HG03558 (cell line): ENCODE data around the gene CAND2.
"Not testable (repeated sequence)": the region's sequence is repeated elsewhere in the genome, so short reads cannot be mapped to it uniquely, and the experiment has no call there.

ENCODE experiments used
- ATAC-seq: cut with Tn5 transposase; IDR thresholded peaks from one replicate; pipeline ENCODE4 v1.9.1; 2021; ENCODE audit warnings: moderate number of reproducible peaks; ENCODE audit not compliant: unreplicated experiment; ENCODE audit errors: extremely low read depth

The CAND2 gene

GRCh38 chr3:12769761-12770160 lies 26.7 kb upstream of the CAND2 start:
- no peak for ATAC-seq

GRCh38 chr3:12771236-12771635 lies 25.2 kb upstream of the CAND2 start:
- ATAC-seq: no peak

- ATAC-seq: no peak
These were observed 24.0 kb upstream of the CAND2 start for GRCh38 chr3:12772462-12772861.

- ATAC-seq: no peak
These were observed 23.3 kb upstream of the CAND2 start for GRCh38 chr3:12773030-12773709.

GRCh38 chr3:12773710-12774086 lies 22.8 kb upstream of the CAND2 start:
- ATAC-seq: no peak

GRCh38 chr3:12774619-12775018 lies 21.9 kb upstream of the CAND2 start:
- no peak for ATAC-seq

GRCh38 chr3:12775226-12775625 lies 21.3 kb upstream of the CAND2 start:
- no peak for ATAC-seq

- ATAC-seq: not testable (repeated sequence)
These were observed 20.5 kb upstream of the CAND2 start for GRCh38 chr3:12775970-12776369.

- ATAC-seq: no peak
These were observed 19.3 kb upstream of the CAND2 start for GRCh38 chr3:12777171-12777570.

- no peak for ATAC-seq
These were observed 15.7 kb upstream of the CAND2 start for GRCh38 chr3:12780751-12781150.

- no peak for ATAC-seq
These were observed 14.2 kb upstream of the CAND2 start for GRCh38 chr3:12782172-12782815.

GRCh38 chr3:12785096-12785495 lies 11.4 kb upstream of the CAND2 start:
- ATAC-seq: no peak

GRCh38 chr3:12787346-12787745 lies 9.1 kb upstream of the CAND2 start:
- not testable (repeated sequence) for ATAC-seq

- ATAC-seq: not testable (repeated sequence)
These were observed 8.4 kb upstream of the CAND2 start for GRCh38 chr3:12787967-12788690.

- ATAC-seq: no peak
These were observed 5.0 kb upstream of the CAND2 start for GRCh38 chr3:12791430-12791829.

- ATAC-seq: no peak
These were observed 2.8 kb upstream of the CAND2 start for GRCh38 chr3:12793701-12794100.

GRCh38 chr3:12797124-12797891 lies 828 bp downstream of the CAND2 start:
- no peak for ATAC-seq

- ATAC-seq: no peak
These were observed 1.5 kb downstream of the CAND2 start for GRCh38 chr3:12797892-12798558.

- no peak for ATAC-seq
These were observed 2.2 kb downstream of the CAND2 start for GRCh38 chr3:12798559-12799179.
